Breast epithelium (tissue), 4 donors: ENCODE results near the gene UBE2E1. TPM values are rescaled to one million over a fixed set of nuclear protein-coding genes. Genes with fewer than 3 reads are reported as not detected.
A peak's percentile ranks its signal among the peaks of the same experiment; 100 is the strongest.
"Not testable (repeated sequence)": the region's sequence is repeated elsewhere in the genome, so short reads cannot be mapped to it uniquely, and the experiment has no call there.

ENCODE experiments used
- DNase-seq, 2 donors: peaks; one replicate each; pipeline ENCODE4 v3.0.0-alpha.2; 2019; ENCODE audit warnings: low spot score in 2 of 2
- H3K27ac ChIP-seq, 2 donors: fragments of 200-600 bp; sonication (generic) in 1 of 2; one replicate each; pipeline ENCODE4 v1.5.1; 2016 to 2019; ENCODE audit warnings: mild to moderate bottlenecking in 1 of 2
- H3K27me3 ChIP-seq, 2 donors: fragments of 200-600 bp; sonication (generic) in 1 of 2; one replicate each; pipeline versions ENCODE4 v1.5.1 to v1.6.0; 2017 to 2019; ENCODE audit warnings: control low read depth in 1 of 2, mild to moderate bottlenecking in 1 of 2
- H3K36me3 ChIP-seq: fragments of 200-600 bp; one replicate; pipeline ENCODE4 v1.5.1; 2019
- H3K4me1 ChIP-seq, 2 donors: fragments of 200-600 bp; sonication (generic); one replicate each; pipeline ENCODE4 v1.5.1; 2016 to 2019; ENCODE audit warnings: control low read depth in 1 of 2
- H3K4me3 ChIP-seq, 3 donors: fragments of 200-600 bp; sonication (generic); 1 replicate in 2 of 3; 2 replicates in 1 of 3; pipeline ENCODE4 v1.5.1; 2016 to 2019; ENCODE audit warnings: mild to moderate bottlenecking in 3 of 3, moderate library complexity in 2 of 3
- H3K9me3 ChIP-seq, 2 donors: fragments of 200-600 bp; sonication (generic) in 1 of 2; one replicate each; pipeline ENCODE4 v1.5.1; 2016 to 2019; ENCODE audit warnings: control low read depth in 1 of 2
- CTCF ChIP-seq, 3 donors: fragments of 450-650 bp; IDR thresholded peaks; one replicate each; pipeline ENCODE4 v1.5.1; 2016 to 2017; ENCODE audit warnings: antibody characterized with exemption in 3 of 3, mild to moderate bottlenecking in 3 of 3, moderate library complexity in 3 of 3
- POLR2A ChIP-seq: fragments of 450-650 bp; IDR thresholded peaks from one replicate; pipeline ENCODE4 v1.6.1; 2016; ENCODE audit warnings: antibody characterized with exemption, mild to moderate bottlenecking, moderate library complexity
- POLR2AphosphoS5 ChIP-seq, 3 donors: sonication (generic); formaldehyde crosslinking; IDR thresholded peaks; one replicate each; pipeline ENCODE4 v1.6.1; 2017; ENCODE audit warnings: antibody characterized with exemption in 3 of 3
- intact Hi-C: fragments of 100-400 bp; cut with DNase I; formaldehyde crosslinking; loops from one replicate; pipeline ENCODE4 v1.15.1; 2023; ENCODE audit warnings: low total_unique reads
- total RNA-seq, 3 donors: library from RNA; depleted of rRNA; stranded (reverse); fragments of >200 nt; gene quantifications; one replicate each; pipeline ENCODE4 v1.1.0, GENCODE V29; 2016

The UBE2E1 gene
- total RNA-seq, 3 donors from 2014 or later, result 86.4 to 127 (median 111) TPM

GRCh38 chr3:23843869-23844268 lies 38.1 kb downstream of the UBE2E1 start:
- intact Hi-C loops, result no loop called here
- H3K4me1 ChIP-seq, result no peaks in the 10 kb centered on the region

GRCh38 chr3:23845326-23846216 lies 39.8 kb downstream of the UBE2E1 start:
- Histone ChIP-seq H3K27ac (no peak overlapping the region), H3K4me1 (no peaks in the 10 kb centered on the region), H3K4me3 (no peak overlapping the region), H3K36me3 (no peaks in the 10 kb centered on the region), H3K9me3 (no peaks in the 10 kb centered on the region), H3K27me3 (no peaks in the 10 kb centered on the region)
- intact Hi-C loops, result no loop called here
- DNase-seq, result no peak
- TF ChIP-seq POLR2AphosphoS5 (IDR thresholded peaks at IDR 0.05), result no peak
- TF ChIP-seq CTCF (IDR thresholded peaks at IDR 0.05), result no peak
- TF ChIP-seq POLR2A, result no peak

More at GRCh38 chr3:23843869-23844268, 38.1 kb downstream of the UBE2E1 start:
- H3K36me3 ChIP-seq, result no peaks in the 10 kb centered on the region
- no peaks in the 10 kb centered on the region for H3K9me3 ChIP-seq
- H3K27ac ChIP-seq, result no peak overlapping the region
- no peak for DNase-seq
- H3K27me3 ChIP-seq, result no peaks in the 10 kb centered on the region
- TF ChIP-seq POLR2AphosphoS5 (IDR thresholded peaks at IDR 0.05) (no peak), POLR2A (no peak), CTCF (IDR thresholded peaks at IDR 0.05) (no peak)
- no peak overlapping the region for H3K4me3 ChIP-seq

DNA sequence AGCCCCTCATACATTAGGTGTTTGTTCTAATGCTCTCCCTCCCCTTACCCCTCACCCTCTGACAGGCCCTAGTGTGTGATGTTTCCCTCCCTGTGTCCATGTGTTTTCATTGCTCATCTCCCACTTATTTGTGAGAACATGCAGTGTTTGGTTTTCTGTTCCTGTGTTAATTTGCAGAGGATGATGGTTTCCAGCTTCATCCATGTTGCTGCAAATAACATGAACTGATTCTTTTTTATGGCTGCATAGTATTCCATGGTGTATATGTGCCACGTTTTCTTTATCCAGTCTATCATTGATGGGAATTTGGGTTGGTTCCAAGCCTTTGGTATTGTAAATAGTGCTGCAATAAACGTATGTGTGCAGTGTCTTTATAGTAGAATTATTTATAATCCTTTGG lies 43.7 kb downstream of the UBE2E1 start:
- intact Hi-C loops, H3K27me3 ChIP-seq, DNase-seq, H3K4me3 ChIP-seq, H3K36me3 ChIP-seq, H3K27ac ChIP-seq, H3K9me3 ChIP-seq, H3K4me1 ChIP-seq: not testable (repeated sequence)

- TF ChIP-seq CTCF (IDR thresholded peaks at IDR 0.05), result no peak
- TF ChIP-seq POLR2AphosphoS5 (IDR thresholded peaks at IDR 0.05), result no peak
- no peak for TF ChIP-seq POLR2A
- H3K27me3 ChIP-seq, result no peaks in the 10 kb centered on the region
- no peak overlapping the region for H3K4me3 ChIP-seq
- no peak for DNase-seq
- intact Hi-C loops, result no loop called here
- peak overlapping the region; percentile 54 to 64 for H3K27ac ChIP-seq
- H3K4me1 ChIP-seq, result peaks cover 3 to 16% of the 10 kb centered on the region in 2 donors
- H3K9me3 ChIP-seq, result no peaks in the 10 kb centered on the region
- H3K36me3 ChIP-seq, result no peaks in the 10 kb centered on the region
Measured at GRCh38 chr3:23856286-23856685, 50.5 kb downstream of the UBE2E1 start.

- Histone ChIP-seq H3K9me3 (no peaks in the 10 kb centered on the region), H3K27me3 (no peaks in the 10 kb centered on the region), H3K4me3 (no peak overlapping the region), H3K27ac (peak overlapping the region; percentile 71 to 73), H3K4me1 (peaks cover 3 to 16% of the 10 kb centered on the region in 2 donors), H3K36me3 (no peaks in the 10 kb centered on the region)
- TF ChIP-seq CTCF (IDR thresholded peaks at IDR 0.05) (no peak), POLR2AphosphoS5 (IDR thresholded peaks at IDR 0.05) (no peak), POLR2A (no peak)
- DNase-seq, result peak; percentile 71 to 79
- intact Hi-C loops, result no loop called here
Measured at GRCh38 chr3:23859012-23859743, 53.4 kb downstream of the UBE2E1 start.
